WTC11 (cell line): ENCODE measurements around the gene ZMYND12. TPM values are rescaled to one million over a fixed set of nuclear protein-coding genes. Genes with fewer than 3 reads are reported as not detected.

Source experiments
- ATAC-seq: fragments of 200-7000 bp; cut with Tn5 transposase; 2 replicates; pipeline ENCODE4 v1.10.0; 2021; ENCODE audit warnings: mild to moderate bottlenecking, moderate library complexity
- CTCF ChIA-PET: fragments of 300-600 bp; sonication (Branson Sonifier 250); formaldehyde crosslinking; loops from one replicate; lab custom pipeline; 2021; ENCODE audit warnings: antibody characterized with exemption; lab: Charles Lee
- POLR2A ChIA-PET: fragments of 350-600 bp; sonication (Branson Sonifier 250); formaldehyde crosslinking; loops from one replicate; lab custom pipeline; 2021; ENCODE audit warnings: antibody characterized with exemption; lab: Charles Lee
- DNase-seq: peaks from one replicate; pipeline ENCODE4 v3.0.0; 2021; ENCODE audit warnings: low spot score
- H3K27ac Mint-ChIP-seq: 2 replicates; pipeline ENCODE4 v1.8.0; 2021; ENCODE audit warnings: mixed read lengths
- H3K27me3 Mint-ChIP-seq: 2 replicates; pipeline ENCODE4 v1.8.0; 2021; ENCODE audit warnings: low read depth, mild to moderate bottlenecking, moderate library complexity, mixed read lengths
- H3K36me3 Mint-ChIP-seq: 2 replicates; pipeline ENCODE4 v1.8.0; 2021; ENCODE audit warnings: mixed read lengths
- H3K4me1 Mint-ChIP-seq: 2 replicates; pipeline ENCODE4 v1.8.0; 2022; ENCODE audit warnings: mixed read lengths
- H3K4me3 Mint-ChIP-seq: 2 replicates; pipeline ENCODE4 v1.8.0; 2021; ENCODE audit warnings: mild to moderate bottlenecking, moderate library complexity, mixed read lengths
- H3K9me3 Mint-ChIP-seq: 2 replicates; pipeline ENCODE4 v1.8.0; 2021; ENCODE audit warnings: mixed read lengths
- CREM ChIP-seq: sonication (generic); formaldehyde crosslinking; IDR thresholded peaks from 2 replicates; pipeline ENCODE4 v1.8.1; 2022; ENCODE audit warnings: mild to moderate bottlenecking, missing genetic modification reagents, moderate library complexity
- GTF2I ChIP-seq: fragments of 250-450 bp; sonication (Bioruptor Pico); conservative IDR thresholded peaks from 2 replicates; pipeline ENCODE4 v1.4.0; 2021; ENCODE audit warnings: mild to moderate bottlenecking
- MXD4 ChIP-seq: fragments of 250-450 bp; sonication (Bioruptor Pico); IDR thresholded peaks from 2 replicates; pipeline ENCODE4 v1.8.0; 2021; ENCODE audit warnings: mild to moderate bottlenecking, moderate library complexity, borderline replicate concordance
- NFE2L1 ChIP-seq: sonication (generic); formaldehyde crosslinking; IDR thresholded peaks from 2 replicates; pipeline ENCODE4 v1.8.1; 2023; ENCODE audit warnings: missing genetic modification reagents
- NR1H2 ChIP-seq: sonication (generic); formaldehyde crosslinking; IDR thresholded peaks from 2 replicates; pipeline ENCODE4 v1.9.0; 2021; ENCODE audit warnings: mild to moderate bottlenecking, moderate library complexity, missing genetic modification reagents
- SMAD3 ChIP-seq: sonication (generic); formaldehyde crosslinking; IDR thresholded peaks from 2 replicates; pipeline ENCODE4 v1.8.0; 2022; ENCODE audit warnings: missing genetic modification reagents, mild to moderate bottlenecking, borderline replicate concordance
- SMAD4 ChIP-seq: sonication (generic); formaldehyde crosslinking; IDR thresholded peaks from 2 replicates; pipeline ENCODE4 v1.8.0; 2022; ENCODE audit warnings: mild to moderate bottlenecking, missing genetic modification reagents
- TP53 ChIP-seq: sonication (generic); formaldehyde crosslinking; IDR thresholded peaks from 2 replicates; pipeline ENCODE4 v1.8.1; 2023; ENCODE audit warnings: mild to moderate bottlenecking, missing genetic modification reagents
- ZBTB21 ChIP-seq: sonication (generic); formaldehyde crosslinking; IDR thresholded peaks from 2 replicates; pipeline ENCODE4 v1.8.1; 2023; ENCODE audit warnings: mild to moderate bottlenecking, missing genetic modification reagents, borderline replicate concordance
- total RNA-seq: library from RNA; stranded (reverse); gene quantifications from 3 replicates; pipeline ENCODE4 v1.2.3, GENCODE V29; 2021
- TF ChIP-seq, protein P1 (sequence below): sonication (generic); formaldehyde crosslinking; conservative IDR thresholded peaks from 2 replicates; pipeline ENCODE4 v1.8.1; 2023; ENCODE audit warnings: mild to moderate bottlenecking, low read depth, missing genetic modification reagents, moderate library complexity
- TF ChIP-seq, protein P2 (sequence below): sonication (generic); formaldehyde crosslinking; IDR thresholded peaks from 2 replicates; pipeline ENCODE4 v1.8.1; 2022; ENCODE audit warnings: missing genetic modification reagents, borderline replicate concordance
- TF ChIP-seq, protein P3 (sequence below): sonication (generic); formaldehyde crosslinking; IDR thresholded peaks from 2 replicates; pipeline ENCODE4 v1.8.1; 2022; ENCODE audit warnings: low read depth, missing genetic modification reagents, borderline replicate concordance
- TF ChIP-seq, protein P4 (sequence below): fragments of 250-450 bp; sonication (Bioruptor Pico); IDR thresholded peaks from 2 replicates; pipeline ENCODE4 v1.8.0; 2021; ENCODE audit warnings: mild to moderate bottlenecking
- TF ChIP-seq, protein P5 (sequence below): sonication (generic); formaldehyde crosslinking; IDR thresholded peaks from 2 replicates; pipeline ENCODE4 v1.8.1; 2022; ENCODE audit warnings: low read depth, mild to moderate bottlenecking, moderate library complexity, missing genetic modification reagents, borderline replicate concordance
- TF ChIP-seq, protein P6 (sequence below): fragments of 250-450 bp; sonication (Bioruptor Pico); IDR thresholded peaks from 2 replicates; pipeline ENCODE4 v1.9.0; 2021; ENCODE audit warnings: mild to moderate bottlenecking

The ZMYND12 gene
- total RNA-seq, 1 experiment from 2014 or later = 0.63 TPM

DNA sequence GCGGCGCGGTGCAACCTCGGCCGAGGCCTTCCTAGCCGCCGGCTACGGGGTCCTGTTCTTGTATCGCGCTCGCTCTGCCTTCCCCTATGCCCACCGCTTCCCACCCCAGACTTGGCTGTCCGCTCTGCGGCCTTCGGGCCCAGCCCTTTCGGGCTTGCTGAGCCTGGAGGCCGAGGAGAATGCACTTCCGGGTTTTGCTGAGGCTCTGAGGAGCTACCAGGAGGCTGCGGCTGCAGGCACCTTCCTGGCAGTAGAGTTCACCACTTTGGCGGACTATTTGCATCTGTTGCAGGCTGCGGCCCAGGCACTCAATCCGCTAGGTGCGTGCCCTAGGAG lies 900 bp upstream of the ZMYND12 start:
- CTCF ChIA-PET = interaction anchor here (0.9 to 1.2 kb wide), 4 partner anchors 18 to 300 kb away, joined by 3 to 6 read pairs (median 3); partner anchors contain the start of gene PPIH
- H3K36me3 Mint-ChIP-seq = peaks cover 29% of the 10 kb centered on the region
- H3K4me3 Mint-ChIP-seq = peak overlapping the region; percentile 95
- ATAC-seq (peak; percentile 66), DNase-seq (no peak)
- H3K27me3 Mint-ChIP-seq = peaks cover 6% of the 10 kb centered on the region; the same call in 1 of the 2 replicates
- peaks cover 17% of the 10 kb centered on the region for H3K4me1 Mint-ChIP-seq
- H3K27ac Mint-ChIP-seq = peak overlapping the region; percentile 84
- POLR2A ChIA-PET = no interaction called here
- TF ChIP-seq SMAD3 (CRISPR knock-in tag) = 0 out of 2 replicates have a peak, but pooled peaks have one; percentile 8
- TF ChIP-seq, protein P1, sequence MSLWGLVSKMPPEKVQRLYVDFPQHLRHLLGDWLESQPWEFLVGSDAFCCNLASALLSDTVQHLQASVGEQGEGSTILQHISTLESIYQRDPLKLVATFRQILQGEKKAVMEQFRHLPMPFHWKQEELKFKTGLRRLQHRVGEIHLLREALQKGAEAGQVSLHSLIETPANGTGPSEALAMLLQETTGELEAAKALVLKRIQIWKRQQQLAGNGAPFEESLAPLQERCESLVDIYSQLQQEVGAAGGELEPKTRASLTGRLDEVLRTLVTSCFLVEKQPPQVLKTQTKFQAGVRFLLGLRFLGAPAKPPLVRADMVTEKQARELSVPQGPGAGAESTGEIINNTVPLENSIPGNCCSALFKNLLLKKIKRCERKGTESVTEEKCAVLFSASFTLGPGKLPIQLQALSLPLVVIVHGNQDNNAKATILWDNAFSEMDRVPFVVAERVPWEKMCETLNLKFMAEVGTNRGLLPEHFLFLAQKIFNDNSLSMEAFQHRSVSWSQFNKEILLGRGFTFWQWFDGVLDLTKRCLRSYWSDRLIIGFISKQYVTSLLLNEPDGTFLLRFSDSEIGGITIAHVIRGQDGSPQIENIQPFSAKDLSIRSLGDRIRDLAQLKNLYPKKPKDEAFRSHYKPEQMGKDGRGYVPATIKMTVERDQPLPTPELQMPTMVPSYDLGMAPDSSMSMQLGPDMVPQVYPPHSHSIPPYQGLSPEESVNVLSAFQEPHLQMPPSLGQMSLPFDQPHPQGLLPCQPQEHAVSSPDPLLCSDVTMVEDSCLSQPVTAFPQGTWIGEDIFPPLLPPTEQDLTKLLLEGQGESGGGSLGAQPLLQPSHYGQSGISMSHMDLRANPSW = no peak
- TF ChIP-seq, protein P2, sequence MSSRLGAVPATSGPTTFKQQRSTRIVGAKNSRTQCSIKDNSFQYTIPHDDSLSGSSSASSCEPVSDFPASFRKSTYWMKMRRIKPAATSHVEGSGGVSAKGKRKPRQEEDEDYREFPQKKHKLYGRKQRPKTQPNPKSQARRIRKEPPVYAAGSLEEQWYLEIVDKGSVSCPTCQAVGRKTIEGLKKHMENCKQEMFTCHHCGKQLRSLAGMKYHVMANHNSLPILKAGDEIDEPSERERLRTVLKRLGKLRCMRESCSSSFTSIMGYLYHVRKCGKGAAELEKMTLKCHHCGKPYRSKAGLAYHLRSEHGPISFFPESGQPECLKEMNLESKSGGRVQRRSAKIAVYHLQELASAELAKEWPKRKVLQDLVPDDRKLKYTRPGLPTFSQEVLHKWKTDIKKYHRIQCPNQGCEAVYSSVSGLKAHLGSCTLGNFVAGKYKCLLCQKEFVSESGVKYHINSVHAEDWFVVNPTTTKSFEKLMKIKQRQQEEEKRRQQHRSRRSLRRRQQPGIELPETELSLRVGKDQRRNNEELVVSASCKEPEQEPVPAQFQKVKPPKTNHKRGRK (CRISPR knock-in tag) = no peak
- TF ChIP-seq ZBTB21 = 0 out of 2 replicates have a peak, but pooled peaks have one; percentile 4
- no peak for TF ChIP-seq NR1H2 (CRISPR knock-in tag)
- TF ChIP-seq, protein P3, sequence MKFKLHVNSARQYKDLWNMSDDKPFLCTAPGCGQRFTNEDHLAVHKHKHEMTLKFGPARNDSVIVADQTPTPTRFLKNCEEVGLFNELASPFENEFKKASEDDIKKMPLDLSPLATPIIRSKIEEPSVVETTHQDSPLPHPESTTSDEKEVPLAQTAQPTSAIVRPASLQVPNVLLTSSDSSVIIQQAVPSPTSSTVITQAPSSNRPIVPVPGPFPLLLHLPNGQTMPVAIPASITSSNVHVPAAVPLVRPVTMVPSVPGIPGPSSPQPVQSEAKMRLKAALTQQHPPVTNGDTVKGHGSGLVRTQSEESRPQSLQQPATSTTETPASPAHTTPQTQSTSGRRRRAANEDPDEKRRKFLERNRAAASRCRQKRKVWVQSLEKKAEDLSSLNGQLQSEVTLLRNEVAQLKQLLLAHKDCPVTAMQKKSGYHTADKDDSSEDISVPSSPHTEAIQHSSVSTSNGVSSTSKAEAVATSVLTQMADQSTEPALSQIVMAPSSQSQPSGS (CRISPR knock-in tag) = no peak
- no peak for TF ChIP-seq CREM (CRISPR knock-in tag)
- no peak for TF ChIP-seq SMAD4 (CRISPR knock-in tag)
- TF ChIP-seq NFE2L1 = 0 out of 2 replicates have a peak, but pooled peaks have one; percentile 36
- TF ChIP-seq, protein P4, sequence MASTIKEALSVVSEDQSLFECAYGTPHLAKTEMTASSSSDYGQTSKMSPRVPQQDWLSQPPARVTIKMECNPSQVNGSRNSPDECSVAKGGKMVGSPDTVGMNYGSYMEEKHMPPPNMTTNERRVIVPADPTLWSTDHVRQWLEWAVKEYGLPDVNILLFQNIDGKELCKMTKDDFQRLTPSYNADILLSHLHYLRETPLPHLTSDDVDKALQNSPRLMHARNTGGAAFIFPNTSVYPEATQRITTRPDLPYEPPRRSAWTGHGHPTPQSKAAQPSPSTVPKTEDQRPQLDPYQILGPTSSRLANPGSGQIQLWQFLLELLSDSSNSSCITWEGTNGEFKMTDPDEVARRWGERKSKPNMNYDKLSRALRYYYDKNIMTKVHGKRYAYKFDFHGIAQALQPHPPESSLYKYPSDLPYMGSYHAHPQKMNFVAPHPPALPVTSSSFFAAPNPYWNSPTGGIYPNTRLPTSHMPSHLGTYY (CRISPR knock-in tag) = no peak
- TF ChIP-seq GTF2I (CRISPR knock-in tag) = no peak
- no peak for TF ChIP-seq MXD4
- TF ChIP-seq TP53 (CRISPR knock-in tag) = 0 out of 2 replicates have a peak, but pooled peaks have one; percentile 3
- TF ChIP-seq, protein P5, sequence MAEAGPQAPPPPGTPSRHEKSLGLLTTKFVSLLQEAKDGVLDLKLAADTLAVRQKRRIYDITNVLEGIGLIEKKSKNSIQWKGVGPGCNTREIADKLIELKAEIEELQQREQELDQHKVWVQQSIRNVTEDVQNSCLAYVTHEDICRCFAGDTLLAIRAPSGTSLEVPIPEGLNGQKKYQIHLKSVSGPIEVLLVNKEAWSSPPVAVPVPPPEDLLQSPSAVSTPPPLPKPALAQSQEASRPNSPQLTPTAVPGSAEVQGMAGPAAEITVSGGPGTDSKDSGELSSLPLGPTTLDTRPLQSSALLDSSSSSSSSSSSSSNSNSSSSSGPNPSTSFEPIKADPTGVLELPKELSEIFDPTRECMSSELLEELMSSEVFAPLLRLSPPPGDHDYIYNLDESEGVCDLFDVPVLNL = peak; percentile 65; the same call in 1 of the 2 replicates
- TF ChIP-seq, protein P6, sequence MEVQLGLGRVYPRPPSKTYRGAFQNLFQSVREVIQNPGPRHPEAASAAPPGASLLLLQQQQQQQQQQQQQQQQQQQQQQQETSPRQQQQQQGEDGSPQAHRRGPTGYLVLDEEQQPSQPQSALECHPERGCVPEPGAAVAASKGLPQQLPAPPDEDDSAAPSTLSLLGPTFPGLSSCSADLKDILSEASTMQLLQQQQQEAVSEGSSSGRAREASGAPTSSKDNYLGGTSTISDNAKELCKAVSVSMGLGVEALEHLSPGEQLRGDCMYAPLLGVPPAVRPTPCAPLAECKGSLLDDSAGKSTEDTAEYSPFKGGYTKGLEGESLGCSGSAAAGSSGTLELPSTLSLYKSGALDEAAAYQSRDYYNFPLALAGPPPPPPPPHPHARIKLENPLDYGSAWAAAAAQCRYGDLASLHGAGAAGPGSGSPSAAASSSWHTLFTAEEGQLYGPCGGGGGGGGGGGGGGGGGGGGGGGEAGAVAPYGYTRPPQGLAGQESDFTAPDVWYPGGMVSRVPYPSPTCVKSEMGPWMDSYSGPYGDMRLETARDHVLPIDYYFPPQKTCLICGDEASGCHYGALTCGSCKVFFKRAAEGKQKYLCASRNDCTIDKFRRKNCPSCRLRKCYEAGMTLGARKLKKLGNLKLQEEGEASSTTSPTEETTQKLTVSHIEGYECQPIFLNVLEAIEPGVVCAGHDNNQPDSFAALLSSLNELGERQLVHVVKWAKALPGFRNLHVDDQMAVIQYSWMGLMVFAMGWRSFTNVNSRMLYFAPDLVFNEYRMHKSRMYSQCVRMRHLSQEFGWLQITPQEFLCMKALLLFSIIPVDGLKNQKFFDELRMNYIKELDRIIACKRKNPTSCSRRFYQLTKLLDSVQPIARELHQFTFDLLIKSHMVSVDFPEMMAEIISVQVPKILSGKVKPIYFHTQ (CRISPR knock-in tag) = no peak
- no peaks in the 10 kb centered on the region for H3K9me3 Mint-ChIP-seq
